ENCODE measurements around the gene NAA10.

NAA10 gene

GRCh38 chrX:153929576-153929975 lies 5.3 kb downstream of the NAA10 start:
- no peak for DNase-seq (ENCODE audit: low read depth in 2 of 2)

- no peak for DNase-seq (ENCODE audit: low read depth in 2 of 2)
These were observed 6.0 kb downstream of the NAA10 start for GRCh38 chrX:153928846-153929245.

DNA sequence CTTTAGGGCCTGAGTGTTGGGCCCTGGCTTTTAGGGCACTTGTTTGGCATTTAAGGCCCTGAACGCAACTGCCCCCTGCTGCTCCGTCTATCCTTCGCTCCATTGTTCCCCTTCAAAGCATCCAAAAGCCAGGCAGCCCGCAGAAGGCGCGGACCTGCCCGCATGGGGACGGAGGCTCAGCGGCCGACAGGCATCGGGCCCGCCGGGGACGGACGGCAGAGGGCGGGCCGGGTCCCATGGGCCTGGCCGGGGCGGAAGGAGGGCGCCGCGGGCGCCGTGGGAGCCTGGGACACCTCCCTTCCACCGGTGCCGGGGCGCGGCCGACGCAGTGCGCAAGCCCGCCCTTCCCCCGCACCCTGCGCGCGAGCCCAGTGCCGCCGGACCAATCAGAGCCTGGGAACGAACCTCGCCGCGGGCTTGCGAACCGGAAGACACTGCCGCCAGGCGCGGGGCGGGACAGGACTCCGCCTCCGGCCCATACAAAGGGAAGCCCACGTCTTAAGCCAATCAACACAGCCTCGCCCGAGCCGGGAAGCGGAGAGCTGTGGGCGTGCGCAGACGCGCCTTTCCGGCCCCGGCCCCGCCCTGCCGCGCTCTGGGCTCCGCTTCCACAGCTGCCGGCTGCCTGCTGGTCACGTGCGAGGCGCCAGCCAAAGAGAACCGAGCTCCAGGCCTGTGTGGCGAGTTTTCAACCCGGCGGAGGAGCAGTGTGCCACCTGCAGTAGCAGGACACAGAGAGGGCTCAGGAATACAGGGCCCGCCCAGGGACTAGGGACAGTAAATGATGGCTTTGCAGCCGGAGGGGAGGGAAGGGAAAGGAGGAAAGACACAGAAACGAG lies 6.7 kb downstream of the NAA10 start:
- DNase-seq (ENCODE audit: low read depth in 2 of 2): peak; percentile 87 to 94

DNA sequence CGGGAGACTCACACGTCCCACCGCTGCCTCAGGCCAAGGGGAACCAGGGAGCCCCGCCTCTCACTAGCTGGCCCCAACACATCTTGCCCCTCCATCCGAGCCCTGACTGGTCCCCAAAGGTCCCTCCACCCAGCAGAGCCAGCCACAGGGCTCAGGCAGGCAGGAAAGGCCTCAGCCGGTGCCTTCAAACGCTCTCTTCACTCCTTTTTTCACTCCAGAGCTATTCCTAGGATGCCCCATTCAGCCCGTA lies 7.2 kb downstream of the NAA10 start:
- no peak for DNase-seq (ENCODE audit: low read depth in 2 of 2)

- DNase-seq (ENCODE audit: low read depth in 2 of 2): peak; percentile 63 to 74
These were observed 7.8 kb downstream of the NAA10 start for GRCh38 chrX:153926858-153927671.

- DNase-seq (ENCODE audit: low read depth in 2 of 2): no peak
These were observed 8.3 kb downstream of the NAA10 start for GRCh38 chrX:153926552-153926857.

DNA sequence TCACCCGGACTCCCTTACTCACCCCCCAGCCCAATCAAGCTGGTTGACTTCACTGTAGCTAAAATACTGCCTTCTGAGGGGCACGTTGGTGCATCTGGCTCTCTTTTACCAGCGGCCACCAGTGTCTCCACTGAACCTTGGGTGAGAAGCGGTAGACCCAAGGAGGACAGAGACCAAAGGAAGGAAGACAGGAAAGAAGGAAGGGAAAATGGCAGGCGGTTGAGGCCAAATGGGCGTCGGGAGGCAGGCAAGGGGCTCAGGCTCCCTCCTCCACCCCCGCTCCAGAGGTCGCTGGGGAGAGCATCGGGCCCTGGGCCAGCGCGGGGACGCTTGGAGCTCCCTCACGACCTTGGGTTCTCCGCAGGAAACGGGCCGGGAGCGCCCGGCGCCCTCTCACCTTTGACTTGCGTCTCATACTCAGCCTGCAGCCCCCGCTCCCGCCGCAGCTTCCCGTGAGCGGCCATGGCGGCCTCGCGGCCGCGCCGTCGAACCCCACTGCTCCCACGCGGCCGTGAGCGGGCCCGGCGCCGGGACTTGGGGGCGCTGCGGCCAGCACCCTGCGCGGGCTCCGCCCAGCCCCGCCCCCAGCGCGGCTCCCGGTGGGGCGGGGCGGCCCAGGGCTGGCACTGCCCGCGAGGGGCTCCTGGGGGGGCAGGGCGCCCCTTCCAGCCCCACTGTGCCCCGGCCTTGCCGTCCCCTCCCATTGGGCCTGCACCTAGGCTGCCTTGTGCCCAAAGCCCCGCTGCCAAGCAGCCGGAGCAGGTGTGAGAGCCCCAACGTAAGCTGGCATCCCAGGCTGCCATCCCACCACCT lies 8.9 kb downstream of the NAA10 start, which contains the start of gene ARHGAP4:
Gene ARHGAP4, minus strand, starts transcription at position 526 of the 813 bp plus-strand sequence. Its CDS starts 62 bp downstream, at position 464.
- peak in 1 of 2 donors; percentile 58 for DNase-seq (ENCODE audit: low read depth in 2 of 2)

DNA sequence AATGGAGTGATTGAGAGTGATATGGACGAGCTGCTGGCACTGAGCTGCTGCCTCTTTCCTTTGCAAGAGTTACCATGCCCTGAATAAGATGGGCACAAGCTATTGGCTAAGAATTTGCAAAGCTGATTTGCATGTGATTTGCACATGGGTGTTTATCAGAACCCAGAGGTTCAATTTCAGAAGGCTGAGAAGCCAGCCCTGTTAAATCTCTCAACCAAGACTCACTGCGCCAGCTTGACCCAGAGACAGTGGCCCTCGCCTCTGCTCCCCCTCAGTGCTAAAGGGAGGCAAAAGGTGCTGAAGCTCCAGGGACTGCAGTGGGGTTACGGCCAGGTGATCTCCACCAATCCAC lies 9.5 kb downstream of the NAA10 start:
- DNase-seq (ENCODE audit: low read depth in 2 of 2): no peak

- DNase-seq (ENCODE audit: low read depth in 2 of 2): no peak
These were observed 10.5 kb downstream of the NAA10 start for GRCh38 chrX:153924149-153924861.

DNA sequence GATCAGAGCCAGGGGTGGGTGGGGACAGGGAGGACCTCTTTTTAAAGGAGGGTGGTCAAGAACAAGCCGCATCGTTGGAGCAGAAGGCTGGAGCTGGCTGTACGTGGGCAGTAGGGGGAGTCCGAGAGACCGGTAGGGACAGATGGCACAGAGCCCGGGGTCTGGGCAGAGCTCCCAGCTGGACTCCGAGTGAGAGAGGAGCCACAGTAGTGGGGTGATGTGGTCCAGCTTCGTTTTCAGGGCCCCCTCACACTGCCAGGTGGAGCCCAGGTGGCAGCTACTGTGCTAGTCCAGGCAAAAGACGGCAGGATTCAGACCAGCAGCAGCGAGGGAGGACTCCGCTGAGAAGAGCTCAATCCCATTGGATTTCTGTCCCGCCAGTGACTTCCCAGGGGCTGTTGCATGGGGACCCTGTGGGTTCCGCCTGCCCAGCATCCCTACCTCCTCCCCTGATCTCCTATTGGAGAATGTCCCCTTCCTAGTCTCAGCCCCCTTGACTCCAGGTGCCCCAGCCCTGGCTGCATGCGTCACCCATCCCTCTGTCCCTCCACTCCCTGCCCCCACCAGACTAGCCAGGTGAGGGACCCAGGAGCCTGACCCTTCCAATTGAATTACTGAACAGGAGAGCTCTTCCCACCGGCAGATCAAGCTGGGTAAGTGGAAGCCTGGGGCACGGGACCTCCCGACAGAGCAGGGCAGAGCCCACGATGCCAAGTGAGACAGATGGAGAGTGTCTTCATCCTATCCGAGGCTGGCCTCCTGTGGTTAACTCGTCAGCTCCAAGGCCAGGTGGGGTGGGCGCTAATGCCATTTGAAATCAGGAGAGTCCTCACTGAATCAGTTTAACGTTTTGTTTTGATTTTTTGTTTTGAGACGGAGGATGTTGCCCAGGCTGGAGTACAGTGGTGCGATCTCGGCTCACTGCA lies 11.6 kb downstream of the NAA10 start:
- DNase-seq (ENCODE audit: low read depth in 2 of 2): no peak

DNA sequence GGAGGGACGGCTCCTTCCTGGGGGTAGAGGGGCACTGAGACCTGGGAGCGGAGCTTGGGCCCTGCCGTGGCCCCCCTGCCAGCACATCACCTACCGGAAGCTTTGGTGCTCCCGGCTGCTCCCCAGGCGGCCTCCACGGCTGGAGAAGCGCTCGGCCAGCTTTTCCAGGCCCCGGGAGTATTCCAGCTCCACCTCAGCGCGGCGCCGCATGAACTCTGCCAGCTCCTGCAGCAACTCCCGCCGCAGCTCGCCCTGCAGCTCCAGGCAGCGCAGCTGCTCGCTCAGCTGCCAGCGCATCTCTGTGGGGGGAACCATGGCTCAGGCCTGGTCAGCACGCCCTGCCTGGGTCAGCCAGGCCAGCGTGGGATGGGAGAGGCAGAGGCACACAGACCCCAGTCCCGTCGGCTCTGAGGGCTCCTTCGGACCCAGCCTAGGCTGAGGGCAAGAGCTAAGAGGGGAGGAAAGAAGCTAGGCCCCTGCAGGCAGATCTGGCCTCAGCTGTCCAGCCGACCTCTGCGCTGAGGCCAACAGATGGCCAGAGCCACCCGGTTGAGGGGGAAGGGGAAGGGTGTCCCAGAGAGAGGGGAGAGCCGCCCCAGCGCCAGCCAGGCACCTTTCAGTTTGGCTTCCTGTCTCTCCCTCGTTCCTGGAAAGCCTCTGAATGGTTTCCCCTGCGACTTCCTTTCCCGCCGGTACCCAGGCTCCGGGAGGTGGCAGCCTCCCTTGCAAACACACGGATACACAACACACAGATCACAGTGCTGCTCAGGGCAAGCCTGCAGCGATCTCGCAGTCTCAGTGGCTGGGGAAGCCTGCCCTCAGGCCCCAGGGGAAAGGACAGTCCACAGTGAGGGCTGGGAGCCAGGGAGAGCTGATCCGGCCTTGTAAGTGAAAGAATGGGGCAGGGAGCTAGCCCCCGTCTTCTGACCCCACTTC lies 13.1 kb downstream of the NAA10 start:
- no peak for DNase-seq (ENCODE audit: low read depth in 2 of 2)

DNA sequence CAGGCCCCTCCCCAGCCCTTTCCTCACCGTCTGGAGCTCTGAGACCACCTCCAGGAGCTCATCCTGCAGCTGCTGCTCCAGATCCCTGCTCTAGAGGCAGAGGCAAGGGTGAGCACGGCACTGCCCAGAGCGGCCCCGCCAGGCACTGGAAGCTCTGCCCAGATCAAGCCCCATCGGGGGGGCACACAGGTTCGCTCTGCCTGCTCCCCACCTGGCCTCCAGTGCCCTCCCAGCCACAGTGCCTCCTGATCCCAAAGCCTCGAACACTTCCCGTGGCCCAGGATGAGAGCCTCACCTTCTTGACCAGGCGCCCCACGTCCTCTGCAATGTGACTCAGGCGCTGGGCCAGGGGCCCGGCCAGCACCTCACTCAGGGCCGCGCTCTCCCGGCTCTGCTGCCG lies 13.8 kb downstream of the NAA10 start:
- no peak for DNase-seq (ENCODE audit: low read depth in 2 of 2)

- no peak for DNase-seq (ENCODE audit: low read depth in 2 of 2)
These were observed 14.3 kb downstream of the NAA10 start for GRCh38 chrX:153920546-153920945.

- no peak for DNase-seq (ENCODE audit: low read depth in 2 of 2)
These were observed 15.6 kb downstream of the NAA10 start for GRCh38 chrX:153919281-153919680.

DNA sequence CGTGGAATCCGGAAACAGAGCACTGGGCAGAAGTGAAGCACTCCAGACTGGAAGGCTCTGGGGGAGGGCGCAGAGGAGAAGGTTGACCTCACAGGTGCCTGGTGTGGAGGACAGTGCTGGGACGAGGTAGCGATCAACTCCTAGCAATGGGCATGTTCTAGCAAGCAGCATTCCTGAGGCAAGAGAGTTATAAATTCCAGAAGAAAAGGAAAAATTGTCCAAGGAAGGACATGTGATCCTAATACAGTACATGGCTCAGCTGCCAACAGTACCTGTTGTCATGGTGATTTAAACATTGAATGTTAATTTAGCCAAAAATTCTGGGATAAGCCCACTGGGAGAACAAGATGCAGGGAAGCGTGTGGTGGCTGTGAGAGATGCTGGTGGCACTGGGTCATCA lies 17.0 kb downstream of the NAA10 start:
- no peak for DNase-seq (ENCODE audit: low read depth in 2 of 2)

GRCh38 chrX:153913701-153914100 lies 21.1 kb downstream of the NAA10 start:
- no peak for DNase-seq (ENCODE audit: low read depth in 2 of 2)

GRCh38 chrX:153913211-153913610 lies 21.6 kb downstream of the NAA10 start:
- DNase-seq (ENCODE audit: low read depth in 2 of 2): no peak

DNA sequence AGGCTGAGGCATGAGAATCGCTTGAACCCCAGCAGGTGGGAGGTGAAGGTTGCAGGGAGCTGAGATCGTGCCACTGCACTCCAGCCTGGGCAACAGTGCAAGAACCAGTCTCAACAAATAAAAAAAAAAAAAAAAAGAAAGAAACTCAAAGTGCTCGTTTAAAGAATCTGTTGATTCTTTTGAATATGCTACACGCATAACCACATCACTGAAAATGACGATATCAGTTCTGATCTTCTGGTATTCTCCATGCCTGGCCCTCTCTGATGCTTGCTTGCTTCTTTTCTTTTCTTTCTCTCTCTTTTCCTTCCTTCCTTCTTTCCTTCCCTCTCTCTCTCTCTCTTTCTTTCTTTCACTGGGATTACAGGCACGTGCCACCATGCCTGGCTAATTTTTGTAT lies 23.0 kb downstream of the NAA10 start:
- no peak for DNase-seq (ENCODE audit: low read depth in 2 of 2)

DNA sequence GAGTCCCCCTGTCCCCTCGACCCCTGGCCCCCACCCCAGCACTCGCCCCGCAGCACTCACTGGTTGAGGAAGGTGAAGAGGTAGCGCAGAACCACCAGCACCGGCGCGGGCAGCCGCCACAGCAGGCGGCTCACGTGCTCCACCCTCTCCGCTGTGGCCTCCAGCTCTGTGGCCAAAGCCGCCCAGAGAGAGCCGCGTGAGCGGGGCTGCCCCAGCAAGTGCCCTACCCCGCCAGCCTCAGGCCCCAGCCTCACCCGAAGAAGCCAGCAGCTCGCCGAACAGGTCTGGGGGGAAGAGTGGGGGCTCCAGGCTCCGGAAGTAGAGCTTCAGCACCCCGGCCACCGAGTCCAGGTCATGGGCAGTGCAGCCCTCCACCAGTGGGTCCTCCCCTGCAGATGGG lies 24.4 kb downstream of the NAA10 start:
- DNase-seq (ENCODE audit: low read depth in 2 of 2): no peak

DNA sequence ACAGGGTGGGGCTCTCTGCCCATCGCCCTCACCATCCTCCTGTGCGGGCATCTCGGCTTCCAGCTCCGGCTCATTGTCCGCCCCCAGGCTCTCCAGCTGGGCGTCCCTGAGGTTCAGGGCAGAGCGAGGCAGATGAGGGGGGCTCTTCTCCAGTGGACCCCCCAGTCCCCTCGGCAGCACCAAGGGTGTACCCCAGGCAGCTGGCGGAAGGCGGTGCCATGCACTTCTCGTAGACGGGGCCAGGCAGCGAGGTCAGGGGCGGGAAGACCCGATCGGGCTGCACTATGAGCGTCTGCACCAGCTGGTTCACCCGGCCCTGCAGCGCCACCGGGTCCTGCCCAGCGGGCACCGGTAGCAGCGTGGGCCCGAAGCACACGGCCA lies 24.9 kb downstream of the NAA10 start:
- DNase-seq (ENCODE audit: low read depth in 2 of 2): no peak

All from stimulated activated CD8-positive, alpha-beta memory T cell treated with anti-CD3 and anti-CD28 coated beads, Interleukin-7, amount 100 ng/mL, for 4 hours (primary cell).